Kidney (tissue), 14 donors: ENCODE measurements around the gene ISCA2. TPM values are rescaled to one million over a fixed set of nuclear protein-coding genes. Genes with fewer than 3 reads are reported as not detected.

ENCODE experiments used
- DNase-seq, 5 donors: peaks; one replicate each; pipeline ENCODE4 v3.0.0-alpha.2; 2013 to 2020
- FAIRE-seq: peaks from 2 replicates; lab custom pipeline; 2012; peaks lifted over from hg19 to GRCh38; lab: Jason Lieb, UNC
- H3K27ac ChIP-seq, 2 donors: one replicate each; pipeline ENCODE4 v1.7.0; 2013; ENCODE audit warnings: low read depth in 2 of 2, low read length in 2 of 2, inconsistent platforms in 1 of 2
- H3K27me3 ChIP-seq: one replicate; pipeline ENCODE4 v1.7.1; 2013; ENCODE audit warnings: low read length, inconsistent platforms; ENCODE audit not compliant: control insufficient read depth, insufficient read depth
- H3K36me3 ChIP-seq, 3 donors: one replicate each; pipeline versions ENCODE4 v1.7.0 to v1.7.1; 2013; ENCODE audit warnings: low read length in 3 of 3, control low read depth in 1 of 3, inconsistent platforms in 1 of 3; ENCODE audit not compliant: insufficient read depth in 3 of 3, control insufficient read depth in 2 of 3
- H3K4me1 ChIP-seq, 3 donors: one replicate each; pipeline versions ENCODE4 v1.7.0 to v1.7.1; 2013; ENCODE audit warnings: low read length in 3 of 3, inconsistent platforms in 1 of 3, low read depth in 1 of 3; ENCODE audit not compliant: control insufficient read depth in 2 of 3, insufficient read depth in 2 of 3
- H3K4me3 ChIP-seq, 3 donors: one replicate each; pipeline versions ENCODE4 v1.7.0 to v1.8.1; 2013; ENCODE audit warnings: low read length in 3 of 3, control low read depth in 1 of 3, inconsistent platforms in 1 of 3
- H3K9ac ChIP-seq, 3 donors: one replicate each; pipeline versions ENCODE4 v1.7.0 to v1.7.1; 2013; ENCODE audit warnings: low read length in 3 of 3, control low read depth in 1 of 3, inconsistent platforms in 1 of 3
- H3K9me3 ChIP-seq, 3 donors: one replicate each; pipeline versions ENCODE4 v1.7.0 to v1.7.1; 2013; ENCODE audit warnings: low read length in 3 of 3, control low read depth in 1 of 3, inconsistent platforms in 1 of 3; ENCODE audit not compliant: control insufficient read depth in 2 of 3, insufficient read depth in 1 of 3
- intact Hi-C: fragments of 100-400 bp; cut with DNase I; formaldehyde crosslinking; loops from one replicate; pipeline ENCODE4 v1.11.1; 2022
- polyA plus RNA-seq: library from polyadenylated mRNA; stranded (reverse); fragments of 350-450 nt; fragmentation: Illumina TruSeq; extraction: RNeasy Lipid Tissue Mini Kit (QIAGEN cat#74804); gene quantifications from one replicate; pipeline ENCODE4 v1.2.3, GENCODE V29; 2014; ENCODE audit warnings: low read depth, low replicate concordance; ENCODE audit not compliant: insufficient read depth
- total RNA-seq: library from RNA; stranded (reverse); fragmentation: NEBNext Ultra II Directional; extraction: Animal tissue kit (Norgen Biotek cat#: 25700); gene quantifications from one replicate; pipeline ENCODE4 v1.2.1, GENCODE V29; 2021
- TF ChIP-seq, protein P1 (sequence below): IDR thresholded peaks from 3 replicates; pipeline ENCODE4 v1.5.1; 2012; ENCODE audit warnings: mild to moderate bottlenecking, moderate library complexity, borderline replicate concordance; ENCODE audit not compliant: insufficient read depth; ENCODE audit errors: extremely low read depth
- donor health status: control.
- donor health status: control.
- donor health status: control.
- donor health status: control.
- donor health status: control.
- donor health status: DM: yes; HTN: yes; CAD: no.
- donor health status: Normal renal cell carcinoma (clear cell type).

ISCA2 gene
- total and polyA plus RNA-seq, 2 donors from 2014 or later, result 27.1 to 60.1 TPM

DNA sequence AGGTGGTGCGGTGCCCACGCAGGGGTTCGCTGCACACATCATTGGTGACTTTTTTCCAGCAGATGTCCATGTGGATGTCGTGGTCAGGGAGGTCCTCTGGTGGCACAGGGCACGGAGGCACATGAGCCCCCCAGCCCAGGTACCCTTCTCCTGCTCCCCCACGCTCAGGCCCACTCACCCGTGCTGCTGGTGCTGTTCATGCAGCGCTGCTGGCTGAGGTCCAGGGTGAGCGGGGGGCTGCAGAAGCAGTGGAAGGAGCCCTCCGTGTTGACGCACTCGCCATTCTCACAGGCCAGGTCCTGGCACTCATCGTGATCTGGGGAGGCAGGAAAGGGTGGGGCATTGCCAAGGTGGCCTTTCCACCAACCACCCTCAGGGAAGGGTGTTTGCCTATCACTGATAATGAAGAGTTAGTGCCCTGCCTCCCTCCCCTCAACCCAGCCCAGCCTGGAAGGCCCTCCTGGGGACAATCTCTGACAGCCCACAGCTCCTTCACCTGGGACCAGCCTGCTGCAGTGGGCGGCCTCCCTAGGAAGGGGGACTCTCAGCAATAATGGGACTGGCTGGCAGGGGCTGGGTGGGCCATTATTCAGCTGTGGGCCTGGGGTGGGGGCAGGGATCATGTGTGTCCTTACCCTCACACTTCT is 9.8 kb downstream of the ISCA2 start:
- DNase-seq, result no peak
- no peak overlapping the region for H3K4me3 ChIP-seq
- no peaks in the 10 kb centered on the region for H3K36me3 ChIP-seq
- no peak overlapping the region for H3K27ac ChIP-seq
- no peak for FAIRE-seq
- intact Hi-C loops, result no loop called here
- TF ChIP-seq, protein P1, sequence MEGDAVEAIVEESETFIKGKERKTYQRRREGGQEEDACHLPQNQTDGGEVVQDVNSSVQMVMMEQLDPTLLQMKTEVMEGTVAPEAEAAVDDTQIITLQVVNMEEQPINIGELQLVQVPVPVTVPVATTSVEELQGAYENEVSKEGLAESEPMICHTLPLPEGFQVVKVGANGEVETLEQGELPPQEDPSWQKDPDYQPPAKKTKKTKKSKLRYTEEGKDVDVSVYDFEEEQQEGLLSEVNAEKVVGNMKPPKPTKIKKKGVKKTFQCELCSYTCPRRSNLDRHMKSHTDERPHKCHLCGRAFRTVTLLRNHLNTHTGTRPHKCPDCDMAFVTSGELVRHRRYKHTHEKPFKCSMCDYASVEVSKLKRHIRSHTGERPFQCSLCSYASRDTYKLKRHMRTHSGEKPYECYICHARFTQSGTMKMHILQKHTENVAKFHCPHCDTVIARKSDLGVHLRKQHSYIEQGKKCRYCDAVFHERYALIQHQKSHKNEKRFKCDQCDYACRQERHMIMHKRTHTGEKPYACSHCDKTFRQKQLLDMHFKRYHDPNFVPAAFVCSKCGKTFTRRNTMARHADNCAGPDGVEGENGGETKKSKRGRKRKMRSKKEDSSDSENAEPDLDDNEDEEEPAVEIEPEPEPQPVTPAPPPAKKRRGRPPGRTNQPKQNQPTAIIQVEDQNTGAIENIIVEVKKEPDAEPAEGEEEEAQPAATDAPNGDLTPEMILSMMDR, result no peak
- no peak overlapping the region for H3K9ac ChIP-seq
- no peaks in the 10 kb centered on the region for H3K4me1 ChIP-seq
- no peaks in the 10 kb centered on the region for H3K9me3 ChIP-seq
- no peaks in the 10 kb centered on the region for H3K27me3 ChIP-seq

DNA sequence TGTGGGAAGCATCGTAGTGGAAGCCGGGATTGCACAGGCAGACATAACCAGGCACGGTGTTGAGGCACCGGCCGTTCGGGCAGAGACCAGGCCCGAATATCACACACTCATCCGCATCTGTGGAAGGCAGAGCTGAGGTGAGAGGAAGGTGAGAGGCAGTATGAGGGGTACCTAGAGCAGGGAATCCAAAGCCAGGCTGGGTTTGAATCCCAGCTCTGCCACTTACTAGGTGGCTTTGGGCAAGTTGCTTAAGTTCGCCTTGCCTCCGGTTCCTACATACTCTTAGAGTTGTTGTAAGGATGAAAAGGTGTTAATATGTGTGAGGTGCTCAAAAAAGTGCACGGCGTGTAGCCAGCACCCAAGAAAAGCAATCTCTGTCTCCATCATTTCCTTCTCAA is 10.4 kb downstream of the ISCA2 start:
- H3K9me3 ChIP-seq, result no peaks in the 10 kb centered on the region
- TF ChIP-seq, protein P1, result no peak
- H3K4me3 ChIP-seq, result no peak overlapping the region
- FAIRE-seq (no peak), DNase-seq (no peak)
- H3K36me3 ChIP-seq, result no peaks in the 10 kb centered on the region
- no peaks in the 10 kb centered on the region for H3K27me3 ChIP-seq
- intact Hi-C loops, result no loop called here
- no peaks in the 10 kb centered on the region for H3K4me1 ChIP-seq
- no peak overlapping the region for H3K9ac ChIP-seq
- no peak overlapping the region for H3K27ac ChIP-seq

DNA sequence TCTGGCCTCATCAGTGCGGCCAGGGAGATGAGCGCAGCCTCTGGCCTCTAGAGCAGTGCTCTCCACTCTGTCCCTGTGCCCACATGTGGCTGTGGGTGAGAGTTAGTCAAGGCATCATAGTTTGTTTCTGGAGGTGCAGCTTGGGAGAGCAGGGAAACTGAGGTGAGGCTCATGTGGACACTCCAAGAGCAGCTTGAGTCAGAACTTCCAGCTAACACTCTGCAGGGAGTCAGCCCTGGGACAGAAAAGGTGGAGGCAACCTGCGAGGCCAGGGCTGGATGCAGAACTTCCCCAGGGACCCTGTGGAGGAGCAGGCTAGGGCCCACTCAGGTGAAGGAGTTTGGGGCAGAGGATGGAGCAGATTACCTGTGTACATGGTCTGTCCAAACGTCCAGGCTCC is 10.8 kb downstream of the ISCA2 start:
- intact Hi-C loops, result no loop called here
- peak in 1 of 5 donors; percentile 10 for DNase-seq
- no peak overlapping the region for H3K9ac ChIP-seq
- TF ChIP-seq, protein P1, result no peak
- H3K27me3 ChIP-seq, result no peaks in the 10 kb centered on the region
- no peak overlapping the region for H3K4me3 ChIP-seq
- H3K27ac ChIP-seq, result no peak overlapping the region
- no peaks in the 10 kb centered on the region for H3K4me1 ChIP-seq
- H3K36me3 ChIP-seq, result no peaks in the 10 kb centered on the region
- no peak for FAIRE-seq
- no peaks in the 10 kb centered on the region for H3K9me3 ChIP-seq
